GF-D8 (cell line): Measurements from ENCODE around the gene TMEM138.

Experiments
- DNase-seq: peaks from one replicate; lab custom pipeline; 2025; lab: John Stamatoyannopoulos, UW

TMEM138 gene

GRCh38 chr11:61342207-61342803 is 19.9 kb upstream of the TMEM138 start:
- DNase-seq, result no peak

GRCh38 chr11:61343792-61344745 is 18.1 kb upstream of the TMEM138 start:
- no peak for DNase-seq

DNA sequence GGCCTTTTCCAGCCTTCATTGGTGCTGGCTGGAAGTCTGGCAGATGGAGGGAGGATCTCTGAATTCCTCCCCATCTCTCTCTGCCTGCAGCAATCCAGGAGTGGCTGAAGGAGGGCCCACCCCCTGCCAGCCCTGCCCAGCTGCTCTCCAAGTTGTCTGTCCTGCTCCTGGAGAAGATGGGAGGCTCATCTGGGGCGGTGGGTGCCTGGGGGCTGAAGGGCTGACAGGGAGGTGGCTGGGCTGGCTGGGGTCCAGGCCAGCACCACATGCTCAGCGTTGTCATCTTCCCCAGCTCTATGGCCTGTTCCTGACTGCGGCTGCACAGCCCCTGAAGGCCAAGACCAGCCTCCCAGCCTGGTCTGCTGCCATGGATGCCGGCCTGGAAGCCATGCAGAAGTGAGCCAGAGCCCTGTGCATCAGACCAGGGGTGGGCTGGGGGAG is 17.0 kb upstream of the TMEM138 start:
- no peak for DNase-seq

DNA sequence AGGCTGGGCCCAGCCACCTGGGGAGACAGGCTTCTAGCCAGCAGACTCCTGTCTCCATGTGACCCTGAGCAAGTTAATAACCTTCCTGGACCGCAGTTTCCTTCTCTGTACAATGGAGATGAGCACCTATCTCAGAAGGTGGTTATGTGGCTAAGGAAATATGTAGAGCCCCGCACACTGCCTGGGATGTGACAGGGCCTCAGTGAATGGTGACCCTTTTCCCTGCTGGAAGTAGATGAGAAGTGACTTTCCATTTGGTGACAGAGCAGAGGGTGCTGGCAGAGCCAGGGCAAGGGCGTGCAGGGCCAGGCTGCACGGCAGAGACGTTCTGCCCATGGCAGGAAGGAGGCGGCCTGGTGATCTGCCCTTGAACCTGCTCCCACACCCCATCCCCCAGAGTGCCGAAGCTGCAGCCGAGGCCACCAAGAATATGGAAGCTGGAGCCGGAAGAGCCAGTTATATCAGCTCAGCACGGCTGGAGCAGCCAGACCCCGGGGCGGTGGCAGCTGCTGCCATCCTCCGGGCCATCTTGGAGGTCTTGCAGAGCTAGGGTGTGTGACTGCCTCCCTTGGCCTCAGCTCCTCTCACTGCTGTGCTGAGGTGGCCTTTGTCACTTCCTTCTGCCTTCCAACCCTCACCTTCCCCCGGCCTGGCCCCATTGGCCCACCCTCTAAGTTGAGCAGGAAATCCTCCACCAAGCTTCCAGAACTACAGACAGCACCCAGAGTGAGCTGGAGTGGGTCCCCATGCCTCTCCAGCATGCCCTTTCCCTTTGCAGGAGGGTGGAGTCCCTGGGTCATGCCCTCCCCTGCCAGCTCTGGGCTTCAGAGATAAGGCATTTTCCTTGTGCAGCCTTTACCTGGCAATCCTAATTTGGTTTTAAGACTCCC is 16.0 kb upstream of the TMEM138 start:
- DNase-seq, result no peak

DNA sequence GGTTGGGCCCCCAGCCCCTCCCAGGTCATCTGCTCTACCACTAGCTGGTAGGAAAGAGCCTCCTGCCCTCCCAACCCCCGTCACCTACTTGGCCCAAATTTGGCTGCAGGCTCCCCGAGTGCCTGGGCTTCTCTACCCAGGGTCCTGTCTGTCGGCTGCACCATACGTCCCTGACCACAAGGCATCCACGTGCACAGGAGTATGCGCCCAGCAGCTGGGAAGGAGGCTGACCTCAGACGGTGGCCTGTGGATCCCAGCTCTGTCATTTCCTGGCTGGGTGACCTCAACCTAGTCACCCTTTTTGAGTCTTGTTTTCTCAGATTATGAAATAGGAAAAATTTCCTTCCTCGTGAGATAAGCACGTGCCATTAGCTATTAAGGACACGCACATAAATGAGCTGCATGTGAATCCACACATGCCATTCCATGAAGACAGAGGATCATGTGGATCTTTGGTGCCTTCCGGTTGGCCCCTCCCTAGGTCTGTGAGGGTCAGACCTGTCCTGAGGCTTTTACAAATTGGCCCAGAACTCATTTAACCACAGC is 14.2 kb upstream of the TMEM138 start:
- DNase-seq, result peak; percentile 48

GRCh38 chr11:61349189-61349751 is 12.9 kb upstream of the TMEM138 start:
- no peak for DNase-seq

- no peak for DNase-seq
Observed at GRCh38 chr11:61349916-61350315, 12.3 kb upstream of the TMEM138 start.

DNA sequence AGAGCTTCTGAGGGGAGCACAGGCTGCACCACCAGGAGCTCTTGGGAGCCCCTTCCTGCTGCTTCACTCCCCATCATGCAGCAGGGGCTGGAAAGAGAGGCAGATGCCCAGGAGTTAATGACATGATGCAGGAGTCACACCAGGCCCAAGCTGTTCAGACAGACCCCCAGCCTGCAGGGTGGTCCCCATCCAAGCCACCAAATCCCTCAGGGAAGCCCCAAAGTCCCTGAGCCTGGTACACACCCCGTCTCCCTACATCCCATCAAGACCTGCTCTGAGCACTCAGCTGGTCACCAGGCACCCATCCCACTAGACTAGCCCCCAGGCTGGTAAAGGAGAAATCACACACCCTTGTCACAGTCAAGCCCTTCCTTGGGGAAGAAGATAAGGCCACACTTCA is 11.8 kb upstream of the TMEM138 start:
- no peak for DNase-seq

DNA sequence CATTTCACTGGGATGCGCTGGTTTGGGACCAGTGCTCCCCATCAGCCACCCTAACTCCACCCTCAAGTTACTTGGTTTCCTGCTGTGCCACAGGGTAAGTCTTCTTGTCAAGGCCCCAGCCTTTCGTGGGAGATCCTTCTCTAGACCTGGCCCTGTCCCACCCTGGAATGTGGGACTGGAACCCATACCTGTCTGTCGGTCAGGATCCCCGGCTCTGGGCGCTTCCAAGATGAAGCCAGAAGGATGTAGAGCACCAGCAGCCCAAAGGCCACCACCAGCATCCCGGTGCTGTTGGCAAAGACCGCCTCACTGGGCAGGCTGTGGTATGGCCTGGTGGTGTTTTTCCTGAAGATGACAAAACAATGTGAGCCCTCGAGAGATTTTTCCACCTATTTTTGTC is 11.4 kb upstream of the TMEM138 start:
- no peak for DNase-seq

- DNase-seq, result no peak
Observed at GRCh38 chr11:61352038-61352437, 10.1 kb upstream of the TMEM138 start.

DNA sequence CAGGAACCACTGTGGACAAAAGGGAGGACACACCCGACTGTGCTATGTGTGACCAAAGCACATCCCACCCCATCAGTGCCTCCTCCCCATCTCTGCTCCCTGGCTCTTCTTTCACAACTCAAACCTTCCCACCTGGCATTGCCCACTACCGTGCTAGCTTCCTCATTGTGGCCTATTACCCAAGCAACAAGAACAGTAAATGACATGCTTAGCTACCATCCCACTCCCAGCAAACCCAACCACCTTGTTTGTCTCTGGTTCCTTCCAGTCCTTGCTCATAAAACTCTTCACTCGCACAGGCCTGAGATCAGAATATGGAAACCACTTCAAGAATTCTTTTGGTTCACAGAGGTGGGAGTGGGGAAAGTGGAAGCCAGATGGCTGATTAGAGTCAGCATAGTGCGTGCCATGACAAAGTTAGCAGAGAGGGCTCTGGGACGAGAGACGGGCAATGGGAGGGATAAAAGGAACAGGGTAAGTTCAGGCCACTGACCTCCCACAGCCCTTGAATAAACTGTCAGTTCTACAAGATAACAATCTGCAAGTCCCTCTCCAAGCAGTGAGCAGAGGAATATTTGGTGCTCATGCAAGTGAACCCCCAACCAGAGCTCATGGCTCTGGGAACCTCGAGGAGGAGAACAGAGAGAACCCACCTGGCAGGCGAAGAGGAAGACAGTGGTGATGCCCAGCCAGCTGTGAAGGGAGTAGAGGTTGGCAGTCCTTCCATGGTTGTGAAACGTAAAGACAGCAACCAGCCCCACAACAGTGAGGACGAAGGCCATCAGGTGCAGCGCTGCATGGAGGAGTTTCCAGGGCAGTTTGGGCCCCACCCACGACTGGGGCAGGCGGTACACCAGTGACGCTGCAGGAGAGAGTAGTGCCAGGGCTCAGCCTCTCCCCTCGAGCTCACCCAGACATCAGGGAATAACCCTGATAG is 8.8 kb upstream of the TMEM138 start:
- peak; percentile 94 for DNase-seq

GRCh38 chr11:61354208-61354607 is 8.0 kb upstream of the TMEM138 start:
- DNase-seq, result no peak

DNA sequence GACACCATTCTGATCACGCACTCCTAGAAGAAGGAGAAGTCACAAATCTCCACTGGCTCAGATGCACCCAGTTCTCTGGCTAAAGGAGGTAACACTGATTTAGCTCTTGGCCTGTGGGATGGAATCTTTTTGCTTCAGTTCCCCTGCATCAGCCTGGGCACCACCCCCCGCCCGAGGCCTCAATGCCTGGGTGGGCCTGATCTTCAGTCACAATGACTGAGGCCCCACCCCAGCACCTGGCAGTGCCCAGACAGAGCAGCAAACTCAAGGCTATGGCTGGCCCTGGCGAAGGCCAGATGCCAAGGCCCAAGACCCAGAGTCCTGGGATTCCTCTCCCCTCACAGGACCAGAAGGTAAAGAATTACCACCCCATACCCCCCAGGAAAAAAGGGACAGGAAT is 5.5 kb upstream of the TMEM138 start:
- DNase-seq, result no peak

GRCh38 chr11:61357233-61357893 is 4.8 kb upstream of the TMEM138 start:
- peak; percentile 67 for DNase-seq

DNA sequence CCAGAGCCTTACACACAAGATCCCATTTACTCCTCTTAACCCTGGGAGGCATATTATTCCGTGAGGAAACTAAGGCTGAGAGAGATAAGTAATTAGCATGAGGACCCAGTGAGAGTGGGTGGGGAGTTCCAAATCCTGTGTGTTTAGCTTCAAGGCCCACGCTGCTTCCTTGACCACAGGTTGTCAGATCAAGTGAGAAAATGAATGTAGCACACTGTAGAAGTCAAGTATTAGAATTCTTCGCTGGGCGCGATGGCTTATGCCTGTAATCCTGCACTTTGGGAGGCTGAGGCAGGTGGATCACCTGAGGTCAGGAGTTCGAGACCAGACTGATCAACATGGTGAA is 4.3 kb upstream of the TMEM138 start:
- no peak for DNase-seq

DNA sequence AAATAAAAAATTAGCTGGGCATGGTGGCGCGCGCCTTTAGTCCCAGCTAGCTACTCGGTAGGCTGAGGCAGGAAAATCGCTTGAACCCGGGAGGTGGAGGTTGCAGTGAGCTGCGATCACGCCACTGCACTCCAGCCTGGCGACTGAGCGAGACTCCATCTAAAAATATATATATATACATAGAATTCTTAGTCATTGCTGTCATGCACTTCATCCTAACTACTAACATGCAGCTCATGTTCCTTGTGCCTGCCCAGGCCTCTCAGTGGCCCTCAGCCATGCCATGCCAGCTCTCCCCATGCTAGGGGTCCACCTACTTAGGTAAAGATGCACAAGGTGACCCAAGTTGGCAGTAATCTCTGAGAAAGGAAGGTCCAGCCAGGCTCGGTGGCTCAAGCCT is 3.6 kb upstream of the TMEM138 start:
- no peak for DNase-seq

GRCh38 chr11:61359516-61359915 is 2.7 kb upstream of the TMEM138 start:
- DNase-seq, result peak; percentile 26

DNA sequence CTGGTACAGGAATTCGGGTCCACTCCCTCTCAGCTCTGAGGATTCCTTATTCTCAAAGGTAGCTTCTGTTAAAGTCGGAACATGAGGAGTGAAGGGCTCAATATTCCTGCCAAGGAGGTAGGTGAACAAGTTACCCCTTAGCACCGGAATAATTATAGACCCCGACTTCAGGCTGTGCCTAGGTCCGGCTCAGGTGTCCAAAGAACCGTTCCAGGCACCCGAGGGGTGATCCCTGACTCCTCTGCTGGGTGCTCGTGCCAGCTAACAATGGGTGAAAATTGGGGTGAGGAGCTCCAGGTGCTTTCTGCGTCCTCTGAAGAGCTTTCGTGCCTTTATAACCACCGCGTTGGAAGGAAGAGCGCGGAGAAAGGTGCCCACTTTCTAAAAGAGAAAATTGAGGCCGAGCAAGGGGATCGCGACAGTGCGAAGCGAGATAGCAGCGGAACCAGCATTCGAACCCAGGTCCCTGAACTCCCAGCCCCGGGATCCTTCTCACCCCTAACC is 885 bp upstream of the TMEM138 start:
- DNase-seq, result no peak

DNA sequence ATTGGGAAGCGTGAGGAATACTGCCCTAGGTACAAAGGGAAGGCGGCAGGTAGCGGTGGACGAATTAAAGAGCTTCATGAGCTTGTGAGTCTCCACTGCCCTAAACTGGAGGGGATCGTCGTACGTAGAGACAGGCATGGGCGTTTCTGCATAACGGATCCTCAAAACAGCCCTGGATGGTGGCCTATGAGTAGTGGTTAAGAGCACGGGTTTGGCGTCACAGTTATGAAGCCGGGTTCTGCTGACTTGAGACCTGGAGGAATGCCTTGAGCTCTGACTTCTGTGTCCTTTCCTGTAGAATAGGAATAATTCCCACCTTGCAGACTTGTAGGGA is 335 bp downstream of the TMEM138 start:
- no peak for DNase-seq

GRCh38 chr11:61364012-61364675 is 2.0 kb downstream of the TMEM138 start:
- no peak for DNase-seq
